ENCODE results near the gene SALL1. TPM values are rescaled to one million over a fixed set of nuclear protein-coding genes. Genes with fewer than 3 reads are reported as not detected.

The SALL1 gene
- polyA plus RNA-seq, 1 donor (not counting 4 experiments of a cell fraction or from before 2014, with no cell fraction given), result not detected

DNA sequence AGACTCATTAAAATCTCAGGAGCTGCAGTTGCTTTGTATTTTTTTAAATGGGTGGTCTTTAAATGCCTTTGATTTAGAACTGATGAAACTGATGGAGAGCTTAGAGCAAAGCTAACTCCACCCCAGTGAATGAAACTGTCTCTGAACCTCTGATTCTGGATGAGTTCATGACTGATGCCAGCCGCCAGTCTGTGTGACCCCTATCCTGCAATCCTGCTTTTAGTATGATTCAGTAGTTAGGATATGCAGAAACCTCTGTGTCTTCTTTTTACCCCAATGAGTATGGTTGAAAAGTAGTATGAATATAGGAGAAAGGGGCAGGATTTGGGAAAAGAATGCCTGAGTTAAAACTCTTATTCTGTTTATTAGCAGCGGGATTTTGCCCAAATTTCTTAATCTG lies 12.3 kb upstream of the SALL1 start:
- dilution Hi-C loops (cut with MboI; ENCODE audit: extremely low pct_ligation_motif_present, low sequenced_read_pairs), result no loop called here
- no peak overlapping the region for H3K4me2 ChIP-seq (ENCODE audit: control insufficient read depth, extremely low read depth, insufficient read depth, low read depth, low read length)
- no peaks in the 10 kb centered on the region for H3K79me2 ChIP-seq (ENCODE audit: control insufficient read depth, insufficient read depth, low read length)
- H3K4me3 ChIP-seq (ENCODE audit: control insufficient read depth in 2 of 3, extremely low read depth in 1 of 3, insufficient read depth in 2 of 3, low read depth in 1 of 3, low read length in 3 of 3), result no peak overlapping the region
- H3K27ac ChIP-seq (ENCODE audit: control insufficient read depth, insufficient read depth, low read length), result no peak overlapping the region
- no peaks in the 10 kb centered on the region for H4K20me1 ChIP-seq (ENCODE audit: control insufficient read depth, extremely low read depth, insufficient read depth, low read length)
- no peak overlapping the region for H2AFZ ChIP-seq (ENCODE audit: control insufficient read depth, low read length)
- DNase-seq (ENCODE audit: low read depth, low spot score), result no peak
- no peaks in the 10 kb centered on the region for H3K27me3 ChIP-seq (ENCODE audit: control insufficient read depth, extremely low read depth, insufficient read depth, low read length)
- TF ChIP-seq, protein P1, sequence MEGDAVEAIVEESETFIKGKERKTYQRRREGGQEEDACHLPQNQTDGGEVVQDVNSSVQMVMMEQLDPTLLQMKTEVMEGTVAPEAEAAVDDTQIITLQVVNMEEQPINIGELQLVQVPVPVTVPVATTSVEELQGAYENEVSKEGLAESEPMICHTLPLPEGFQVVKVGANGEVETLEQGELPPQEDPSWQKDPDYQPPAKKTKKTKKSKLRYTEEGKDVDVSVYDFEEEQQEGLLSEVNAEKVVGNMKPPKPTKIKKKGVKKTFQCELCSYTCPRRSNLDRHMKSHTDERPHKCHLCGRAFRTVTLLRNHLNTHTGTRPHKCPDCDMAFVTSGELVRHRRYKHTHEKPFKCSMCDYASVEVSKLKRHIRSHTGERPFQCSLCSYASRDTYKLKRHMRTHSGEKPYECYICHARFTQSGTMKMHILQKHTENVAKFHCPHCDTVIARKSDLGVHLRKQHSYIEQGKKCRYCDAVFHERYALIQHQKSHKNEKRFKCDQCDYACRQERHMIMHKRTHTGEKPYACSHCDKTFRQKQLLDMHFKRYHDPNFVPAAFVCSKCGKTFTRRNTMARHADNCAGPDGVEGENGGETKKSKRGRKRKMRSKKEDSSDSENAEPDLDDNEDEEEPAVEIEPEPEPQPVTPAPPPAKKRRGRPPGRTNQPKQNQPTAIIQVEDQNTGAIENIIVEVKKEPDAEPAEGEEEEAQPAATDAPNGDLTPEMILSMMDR (optimal IDR thresholded peaks at IDR 0.05 in 1 of 3, IDR thresholded peaks at IDR 0.05 in 1 of 3, conservative IDR thresholded peaks at IDR 0.05 in 1 of 3; ENCODE audit: extremely low read depth in 1 of 3, insufficient read depth in 2 of 3, low read length in 3 of 3), result no peak
- TF ChIP-seq EZH2 (IDR thresholded peaks at IDR 0.05; ENCODE audit: low read length), result no peak
- no peaks in the 10 kb centered on the region for H3K9me1 ChIP-seq (ENCODE audit: control insufficient read depth, extremely low read depth, insufficient read depth, low read length)
- H3K36me3 ChIP-seq (ENCODE audit: control insufficient read depth in 2 of 2, extremely low read depth in 1 of 2, insufficient read depth in 2 of 2, low read length in 2 of 2), result no peaks in the 10 kb centered on the region
- no peaks in the 10 kb centered on the region for H3K9me3 ChIP-seq (ENCODE audit: control insufficient read depth, low read depth, low read length)
- no peak for FAIRE-seq
- H3K4me1 ChIP-seq (ENCODE audit: control insufficient read depth, extremely low read depth, insufficient read depth, low read length), result no peaks in the 10 kb centered on the region
- H3K9ac ChIP-seq (ENCODE audit: control insufficient read depth, extremely low read depth, insufficient read depth, low read length), result no peak overlapping the region

DNA sequence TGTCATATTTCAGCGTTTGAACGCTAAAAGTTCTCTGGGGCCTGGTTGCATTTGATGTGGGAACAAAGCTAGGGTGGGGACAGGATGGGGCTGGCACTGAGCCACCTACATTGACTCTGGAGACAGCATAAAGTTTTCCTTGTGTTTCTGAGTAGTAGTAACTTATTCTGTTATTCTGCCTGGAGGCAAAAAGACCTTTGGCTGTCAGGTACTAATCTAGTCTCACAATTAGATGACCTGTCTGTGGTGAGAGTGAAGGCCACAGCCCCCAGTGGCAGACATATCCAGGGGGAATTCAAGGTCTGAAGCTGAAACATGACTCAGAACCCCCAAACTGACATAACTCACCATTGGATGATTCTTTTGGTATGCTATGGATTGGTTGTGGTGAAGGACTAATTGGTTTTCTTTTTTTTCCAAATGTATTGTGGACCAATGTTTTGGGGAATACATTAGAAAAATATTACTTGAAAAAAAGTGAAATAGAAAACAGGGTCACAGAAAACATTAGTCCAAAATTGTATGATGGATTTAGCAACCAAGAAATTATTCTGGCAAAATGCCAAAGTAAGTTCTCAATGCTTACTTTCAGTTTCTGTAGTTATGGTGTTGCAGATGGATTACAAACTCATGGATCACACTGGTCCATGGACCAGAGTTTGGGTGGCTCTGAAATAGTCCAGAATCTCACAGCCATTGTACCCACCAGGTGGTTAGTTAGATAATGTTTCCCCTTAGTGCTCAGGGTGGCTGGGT lies 10.5 kb upstream of the SALL1 start:
- Histone ChIP-seq H2AFZ (ENCODE audit: control insufficient read depth, low read length) (no peak overlapping the region), H3K27ac (ENCODE audit: control insufficient read depth, insufficient read depth, low read length) (no peak overlapping the region), H3K4me3 (ENCODE audit: control insufficient read depth in 2 of 3, extremely low read depth in 1 of 3, insufficient read depth in 2 of 3, low read depth in 1 of 3, low read length in 3 of 3) (no peak overlapping the region), H3K9me3 (ENCODE audit: control insufficient read depth, low read depth, low read length) (no peaks in the 10 kb centered on the region), H3K9me1 (ENCODE audit: control insufficient read depth, extremely low read depth, insufficient read depth, low read length) (no peaks in the 10 kb centered on the region), H4K20me1 (ENCODE audit: control insufficient read depth, extremely low read depth, insufficient read depth, low read length) (no peaks in the 10 kb centered on the region), H3K36me3 (ENCODE audit: control insufficient read depth in 2 of 2, extremely low read depth in 1 of 2, insufficient read depth in 2 of 2, low read length in 2 of 2) (no peaks in the 10 kb centered on the region), H3K4me1 (ENCODE audit: control insufficient read depth, extremely low read depth, insufficient read depth, low read length) (no peaks in the 10 kb centered on the region), H3K4me2 (ENCODE audit: control insufficient read depth, extremely low read depth, insufficient read depth, low read depth, low read length) (no peak overlapping the region), H3K79me2 (ENCODE audit: control insufficient read depth, insufficient read depth, low read length) (no peaks in the 10 kb centered on the region), H3K27me3 (ENCODE audit: control insufficient read depth, extremely low read depth, insufficient read depth, low read length) (peaks cover 13% of the 10 kb centered on the region), H3K9ac (ENCODE audit: control insufficient read depth, extremely low read depth, insufficient read depth, low read length) (no peak overlapping the region)
- dilution Hi-C loops (cut with MboI; ENCODE audit: extremely low pct_ligation_motif_present, low sequenced_read_pairs), result no loop called here
- no peak for FAIRE-seq
- TF ChIP-seq, protein P1 (optimal IDR thresholded peaks at IDR 0.05 in 1 of 3, IDR thresholded peaks at IDR 0.05 in 1 of 3, conservative IDR thresholded peaks at IDR 0.05 in 1 of 3; ENCODE audit: extremely low read depth in 1 of 3, insufficient read depth in 2 of 3, low read length in 3 of 3), result no peak
- no peak for TF ChIP-seq EZH2 (IDR thresholded peaks at IDR 0.05; ENCODE audit: low read length)
- DNase-seq (ENCODE audit: low read depth, low spot score), result no peak
